NK-92 (cell line): ENCODE results near the gene PLXNC1.

Source experiments
- DNase-seq: peaks from one replicate; lab custom pipeline; 2025; ENCODE audit not compliant: unreplicated experiment; lab: John Stamatoyannopoulos, UW

Gene PLXNC1

GRCh38 chr12:94178882-94179281 lies 30.5 kb downstream of the PLXNC1 start:
- no peak for DNase-seq

- no peak for DNase-seq
Measured at GRCh38 chr12:94179723-94180122, 31.3 kb downstream of the PLXNC1 start.

- no peak for DNase-seq
Measured at GRCh38 chr12:94180558-94181296, 32.4 kb downstream of the PLXNC1 start.

GRCh38 chr12:94182986-94183707 lies 34.8 kb downstream of the PLXNC1 start:
- DNase-seq, result no peak

GRCh38 chr12:94183708-94184379 lies 35.5 kb downstream of the PLXNC1 start:
- no peak for DNase-seq

GRCh38 chr12:94184995-94185719 lies 36.8 kb downstream of the PLXNC1 start:
- DNase-seq, result no peak

- no peak for DNase-seq
Measured at GRCh38 chr12:94185801-94186200, 37.4 kb downstream of the PLXNC1 start.

- no peak for DNase-seq
Measured at GRCh38 chr12:94186278-94187241, 38.2 kb downstream of the PLXNC1 start.

GRCh38 chr12:94187361-94187760 lies 39.0 kb downstream of the PLXNC1 start:
- no peak for DNase-seq

GRCh38 chr12:94190623-94191022 lies 42.2 kb downstream of the PLXNC1 start:
- no peak for DNase-seq

- no peak for DNase-seq
Measured at GRCh38 chr12:94191023-94191422, 42.6 kb downstream of the PLXNC1 start.

GRCh38 chr12:94191811-94192210 lies 43.4 kb downstream of the PLXNC1 start:
- no peak for DNase-seq

- DNase-seq, result no peak
Measured at GRCh38 chr12:94192506-94192905, 44.1 kb downstream of the PLXNC1 start.

- no peak for DNase-seq
Measured at GRCh38 chr12:94193168-94193567, 44.8 kb downstream of the PLXNC1 start.

- DNase-seq, result no peak
Measured at GRCh38 chr12:94195483-94195882, 47.1 kb downstream of the PLXNC1 start.

GRCh38 chr12:94198469-94198868 lies 50.1 kb downstream of the PLXNC1 start:
- DNase-seq, result no peak

- DNase-seq, result no peak
Measured at GRCh38 chr12:94198872-94199271, 50.5 kb downstream of the PLXNC1 start.

- DNase-seq, result no peak
Measured at GRCh38 chr12:94200069-94200468, 51.7 kb downstream of the PLXNC1 start.

GRCh38 chr12:94200695-94201094 lies 52.3 kb downstream of the PLXNC1 start:
- DNase-seq, result no peak
